H1 (cell line): ENCODE data around the gene ASIC2. TPM values are rescaled to one million over a fixed set of nuclear protein-coding genes. Genes with fewer than 3 reads are reported as not detected.

Experiments
- CTCF ChIA-PET: fragments of 300-600 bp; sonication (Branson Sonifier 250); formaldehyde crosslinking; loops from one replicate; lab custom pipeline; 2021; ENCODE audit not compliant: partially characterized antibody; lab: Charles Lee
- POLR2A ChIA-PET: fragments of 300-600 bp; sonication (Branson Sonifier 250); formaldehyde crosslinking; loops from one replicate; lab custom pipeline; 2021; ENCODE audit warnings: inconsistent platforms; ENCODE audit not compliant: partially characterized antibody; lab: Charles Lee
- DNase-seq, 2 experiments: peaks; one replicate each; pipeline versions ENCODE4 v3.0.0 to v3.0.0-alpha.2; 2010 to 2022; ENCODE audit warnings: low spot score in 2 of 2, low read depth in 1 of 2, mixed read lengths in 1 of 2
- FAIRE-seq: peaks from 2 replicates; lab custom pipeline; 2011; peaks lifted over from hg19 to GRCh38; lab: Jason Lieb, UNC
- H2AFZ ChIP-seq: 2 replicates; pipeline ENCODE4 v1.8.1; 2012; ENCODE audit warnings: low read length, inconsistent platforms
- H2AK5ac ChIP-seq: 2 replicates; pipeline ENCODE4 v1.6.1; 2013; ENCODE audit warnings: low read depth, low read length
- H2BK120ac ChIP-seq: replicated peaks from 2 replicates; pipeline ENCODE3; 2013; ENCODE audit warnings: low read depth, low read length, inconsistent platforms
- H2BK12ac ChIP-seq: 2 replicates; pipeline ENCODE4 v1.6.1; 2013; ENCODE audit warnings: low read depth, low read length
- H2BK15ac ChIP-seq: 2 replicates; pipeline ENCODE4 v1.6.1; 2013; ENCODE audit warnings: low read length
- H2BK20ac ChIP-seq: 2 replicates; pipeline ENCODE4 v1.6.1; 2013; ENCODE audit warnings: low read length
- H2BK5ac ChIP-seq: 2 replicates; pipeline ENCODE4 v1.6.1; 2013; ENCODE audit warnings: low read depth, low read length
- H3K14ac ChIP-seq: 2 replicates; pipeline ENCODE4 v1.6.1; 2013; ENCODE audit warnings: inconsistent platforms; ENCODE audit not compliant: insufficient read length
- H3K18ac ChIP-seq: 2 replicates; pipeline ENCODE4 v1.6.1; 2013; ENCODE audit warnings: low read length; ENCODE audit errors: extremely low read depth
- H3K23ac ChIP-seq: 2 replicates; pipeline ENCODE4 v1.6.1; 2013; ENCODE audit warnings: inconsistent platforms; ENCODE audit not compliant: insufficient read length
- H3K23me2 ChIP-seq: 2 replicates; pipeline ENCODE4 v1.6.1; 2013; ENCODE audit warnings: low read depth, low read length
- H3K27ac ChIP-seq: 2 replicates; pipeline ENCODE4 v1.6.1; 2011; ENCODE audit warnings: low read depth, low read length, inconsistent platforms
- H3K27me3 ChIP-seq, 4 experiments: replicated peaks in 1 of 4; 1 replicate in 1 of 4; 2 replicates in 3 of 4; pipeline versions ENCODE4 v1.6.1 to v1.8.1; 2011 to 2013; ENCODE audit warnings: low read length in 3 of 4, mild to moderate bottlenecking in 3 of 4, inconsistent platforms in 2 of 4, mixed read lengths in 2 of 4, moderate library complexity in 1 of 4; ENCODE audit not compliant: control insufficient read depth in 3 of 4, insufficient read depth in 3 of 4; ENCODE audit errors: extremely low read depth in 1 of 4
- H3K36me3 ChIP-seq, 4 experiments: 2 replicates each; pipeline versions ENCODE4 v1.6.1 to v1.8.1; 2011 to 2013; ENCODE audit warnings: mild to moderate bottlenecking in 4 of 4, low read length in 3 of 4, moderate library complexity in 2 of 4, control low read depth in 1 of 4, inconsistent platforms in 1 of 4; ENCODE audit not compliant: insufficient read depth in 4 of 4, control insufficient read depth in 2 of 4
- H3K4ac ChIP-seq: replicated peaks from 2 replicates; pipeline ENCODE3; 2013; ENCODE audit warnings: low read length, low read depth, mixed read lengths, inconsistent platforms; ENCODE audit not compliant: insufficient read length
- H3K4me1 ChIP-seq, 4 experiments: replicated peaks in 1 of 4; 1 replicate in 1 of 4; 2 replicates in 3 of 4; pipeline versions ENCODE4 v1.6.1 to v1.8.1; 2011 to 2013; ENCODE audit warnings: low read length in 3 of 4, inconsistent platforms in 2 of 4, mixed read lengths in 1 of 4; ENCODE audit not compliant: insufficient read depth in 4 of 4, control insufficient read depth in 3 of 4
- H3K4me2 ChIP-seq, 2 experiments: 2 replicates each; pipeline versions ENCODE4 v1.6.1 to v1.8.1; 2011 to 2013; ENCODE audit warnings: low read depth in 2 of 2, low read length in 2 of 2, control low read depth in 1 of 2, inconsistent platforms in 1 of 2, mild to moderate bottlenecking in 1 of 2; ENCODE audit not compliant: insufficient read depth in 1 of 2
- H3K4me3 ChIP-seq, 4 experiments: fragments of 200-600, 300-600 bp in 1 of 4; sonication (generic), shearing (Covaris generic), sonication (Bioruptor Twin) in 1 of 4; 2 replicates each; pipeline versions ENCODE4 v1.5.1 to v1.8.1; 2011 to 2016; ENCODE audit warnings: low read length in 4 of 4, low read depth in 3 of 4, control low read depth in 2 of 4, inconsistent platforms in 2 of 4, mild to moderate bottlenecking in 2 of 4, mixed read lengths in 1 of 4, moderate library complexity in 1 of 4; ENCODE audit not compliant: insufficient read depth in 2 of 4; ENCODE audit errors: extremely low read depth in 1 of 4
- H3K56ac ChIP-seq: replicated peaks from 2 replicates; pipeline ENCODE3; 2013; ENCODE audit warnings: low read depth, mild to moderate bottlenecking, mixed read lengths, low read length, inconsistent platforms; ENCODE audit not compliant: insufficient read length
- H3K79me1 ChIP-seq: 2 replicates; pipeline ENCODE4 v1.6.1; 2013; ENCODE audit warnings: low read depth, low read length, control low read depth
- H3K79me2 ChIP-seq, 2 experiments: 2 replicates each; pipeline versions ENCODE4 v1.6.1 to v1.8.1; 2012 to 2013; ENCODE audit warnings: low read length in 2 of 2, mild to moderate bottlenecking in 2 of 2, inconsistent platforms in 1 of 2; ENCODE audit not compliant: insufficient read depth in 2 of 2, control insufficient read depth in 1 of 2
- H3K9ac ChIP-seq, 4 experiments: replicated peaks in 1 of 4; 1 replicate in 1 of 4; 2 replicates in 3 of 4; pipeline versions ENCODE4 v1.6.1 to v1.8.1; 2011 to 2013; ENCODE audit warnings: low read depth in 3 of 4, low read length in 3 of 4, control low read depth in 2 of 4, mild to moderate bottlenecking in 2 of 4, moderate library complexity in 2 of 4, inconsistent platforms in 1 of 4; ENCODE audit errors: extremely low read depth in 1 of 4
- H3K9me3 ChIP-seq, 2 experiments: 2 replicates each; pipeline versions ENCODE4 v1.6.1 to v1.8.1; 2012 to 2013; ENCODE audit warnings: mild to moderate bottlenecking in 2 of 2, moderate library complexity in 2 of 2, control low read depth in 1 of 2, inconsistent platforms in 1 of 2, low read depth in 1 of 2, low read length in 1 of 2, mixed read lengths in 1 of 2; ENCODE audit not compliant: insufficient read depth in 2 of 2
- H4K20me1 ChIP-seq, 2 experiments: replicated peaks in 1 of 2; 2 replicates each; pipeline versions ENCODE3 to v1.8.1; 2011 to 2013; ENCODE audit warnings: inconsistent platforms in 2 of 2, low read length in 2 of 2, mild to moderate bottlenecking in 1 of 2; ENCODE audit not compliant: insufficient read depth in 2 of 2, control insufficient read depth in 1 of 2
- H4K5ac ChIP-seq: 2 replicates; pipeline ENCODE4 v1.6.1; 2013; ENCODE audit warnings: low read length, low read depth, mixed read lengths, inconsistent platforms; ENCODE audit not compliant: insufficient read length
- H4K8ac ChIP-seq: 2 replicates; pipeline ENCODE4 v1.8.0; 2013; ENCODE audit warnings: mild to moderate bottlenecking, moderate library complexity, low read length, inconsistent platforms; ENCODE audit not compliant: insufficient read depth; ENCODE audit errors: extremely low read depth
- H4K91ac ChIP-seq: replicated peaks from 2 replicates; pipeline ENCODE3; 2013; ENCODE audit warnings: low read length, mixed read lengths, inconsistent platforms; ENCODE audit not compliant: insufficient read length
- CHD2 ChIP-seq: IDR thresholded peaks from 2 replicates; pipeline ENCODE4 v1.6.1; 2012; ENCODE audit warnings: low read length, improper control_type of control experiment
- CTCF ChIP-seq, 3 experiments: IDR thresholded peaks; 1 replicate in 2 of 3; 2 replicates in 1 of 3; pipeline versions ENCODE4 v1.5.1 to v1.6.1; 2011; ENCODE audit warnings: low read length in 3 of 3, mild to moderate bottlenecking in 3 of 3, inconsistent platforms in 2 of 3, low read depth in 1 of 3, moderate library complexity in 1 of 3; ENCODE audit not compliant: insufficient read depth in 1 of 3; ENCODE audit errors: control extremely low read depth in 1 of 3
- RAD21 ChIP-seq, 2 experiments: IDR thresholded peaks in 1 of 2; conservative IDR thresholded peaks in 1 of 2; 2 replicates each; pipeline ENCODE4 v1.6.1; 2011; ENCODE audit warnings: low read depth in 2 of 2, low read length in 2 of 2, improper control_type of control experiment in 1 of 2, inconsistent platforms in 1 of 2, mild to moderate bottlenecking in 1 of 2, moderate library complexity in 1 of 2
- WGBS, 2 experiments: shearing (Covaris generic) in 1 of 2; methylation state at CpG; one replicate each; pipeline versions ENCODE4 v1.1.6 to v1.1.7; 2013 to 2015; ENCODE audit warnings: low lambda C conversion rate in 2 of 2, mixed read lengths in 2 of 2, inconsistent platforms in 1 of 2, low coverage in 1 of 2, missing lambda C conversion rate in 1 of 2; ENCODE audit not compliant: insufficient replicate concordance in 2 of 2, insufficient coverage in 1 of 2, insufficient read length in 1 of 2; ENCODE audit errors: extremely low coverage in 1 of 2, missing lambda C conversion rate in 1 of 2; 5-methylcytosine and 5-hydroxymethylcytosine counted together
- polyA plus RNA-seq, 7 experiments: library from polyadenylated mRNA; depleted of rRNA in 3 of 7; stranded (reverse) in 5 of 7; unstranded in 2 of 7; fragments of >200 nt in 5 of 7; fragments of 200-250 nt in 2 of 7; gene quantifications; 1 replicate in 5 of 7; 2 replicates in 1 of 7; 4 replicates in 1 of 7; pipeline versions ENCODE4 v1.2.1 to v1.2.3, GENCODE V29; 2011 to 2013; ENCODE audit warnings: missing spikeins in 2 of 7, mixed read lengths in 2 of 7
- total RNA-seq: library from RNA; stranded (reverse); fragmentation: NEBNext Ultra II Directional; extraction: Animal tissue kit (Norgen Biotek cat#: 25700); gene quantifications from 2 replicates; pipeline ENCODE4 v1.2.1, GENCODE V29; 2021

ASIC2 gene
- total and polyA plus RNA-seq, 2 of the 8 experiments (the other 6 are each of a cell fraction or from before 2014, with no cell fraction given): 0.86 to 1.2 TPM

DNA sequence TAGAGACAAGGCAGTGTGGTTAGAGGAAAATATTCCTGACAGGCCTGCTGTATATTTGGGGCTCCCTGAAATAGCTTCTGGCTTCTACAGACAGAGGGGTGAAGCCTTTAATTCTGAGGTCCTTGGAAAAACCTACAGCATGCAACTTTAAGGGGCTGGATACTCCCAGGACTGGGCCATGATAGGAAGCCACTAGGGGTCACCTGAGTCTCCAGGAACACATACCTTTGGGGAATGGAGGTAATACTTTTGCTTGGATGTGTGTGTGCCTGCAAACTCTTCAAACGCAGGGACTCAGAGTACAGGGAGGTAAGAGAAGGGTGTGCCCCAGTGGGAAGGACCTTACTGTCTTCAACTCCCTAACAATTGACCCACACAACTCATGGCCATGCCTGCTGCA is 4.1 kb downstream of the ASIC2 start:
- DNase-seq: no peak
- Histone ChIP-seq H4K20me1 (peaks cover 2 to 6% of the 10 kb centered on the region in 2 experiments), H4K91ac (no peak overlapping the region), H3K79me2 (no peaks in the 10 kb centered on the region), H2BK15ac (no peak overlapping the region), H3K23me2 (peaks cover 22% of the 10 kb centered on the region; the same call in 1 of the 2 replicates), H3K27me3 (peaks cover 21 to 55% (median 50%) of the 10 kb centered on the region in 4 experiments), H2AFZ (no peak overlapping the region), H3K14ac (no peak overlapping the region), H2BK12ac (no peak overlapping the region), H3K27ac (no peak overlapping the region), H4K5ac (no peak overlapping the region), H3K9me3 (no peaks in the 10 kb centered on the region), H2BK5ac (no peak overlapping the region), H3K4me1 (peaks cover 0 to 6% (median 2%) of the 10 kb centered on the region in 4 experiments; a peak in 1 of 7 replicates), H2BK20ac (no peak overlapping the region), H3K4ac (no peak overlapping the region), H3K36me3 (no peaks in the 10 kb centered on the region), H3K4me2 (no peak overlapping the region), H2BK120ac (no peak overlapping the region), H3K4me3 (no peak overlapping the region), H2AK5ac (no peak overlapping the region), H3K23ac (no peak overlapping the region)
- FAIRE-seq: peak; percentile 7
- CTCF ChIA-PET: interaction anchor here (0.6 to 7.8 kb wide), 11 partner anchors 10 to 902 kb away, joined by 3 to 56 read pairs (median 4); no protein-coding TSS in a partner anchor
- 27% methylated on average over 1 of the region's 1 CpG; no CpG with 5 or more reads in 1 of the 2 experiments for WGBS, 2 experiments
- POLR2A ChIA-PET: no interaction called here
- TF ChIP-seq CHD2 (no peak), RAD21 (IDR thresholded peaks at IDR 0.05 in 1 of 2, conservative IDR thresholded peaks at IDR 0.05 in 1 of 2; ENCODE audit: low read depth in 2 of 2, low read length in 2 of 2) (peak; percentile 60 to 75), CTCF (IDR thresholded peaks at IDR 0.05; ENCODE audit: control extremely low read depth in 1 of 3, insufficient read depth in 1 of 3, low read depth in 1 of 3, low read length in 3 of 3) (peak; percentile 24 to 65 (median 62))
- TF ChIP-seq, all 59 proteins: peak for 2
- Histone ChIP-seq H3K56ac (no peak overlapping the region), H3K79me1 (no peaks in the 10 kb centered on the region), H3K9ac (no peak overlapping the region), H3K18ac (no peak overlapping the region), H4K8ac (no peak overlapping the region)
